ENCODE data around the gene ZSCAN30. TPM values are rescaled to one million over a fixed set of nuclear protein-coding genes. Genes with fewer than 3 reads are reported as not detected.

ZSCAN30 gene
- total and polyA plus RNA-seq, 7 experiments from 2014 or later, result 5.5 to 23.2 (median 16.1) TPM

Other genes with a start within 250 kb of the ZSCAN30 start
- 10 to 100 TPM; 44.7 to 84.4 (median 63.5) TPM for gene MAPRE2, start 248.8 kb downstream of the ZSCAN30 start, total RNA-seq
- 10 to 100 TPM; 82.6 to 84.3 TPM for gene MAPRE2, start 248.8 kb downstream of the ZSCAN30 start, polyA plus RNA-seq
- gene ZNF397, start 49.2 kb downstream of the ZSCAN30 start, total RNA-seq, result 10 to 100 TPM; 12.1 to 59.1 (median 27.6) TPM
- 10 to 100 TPM in 1 of 2 donors, 1 to 10 TPM in 1; 9.0 to 14.0 TPM for gene ZNF397, start 49.2 kb downstream of the ZSCAN30 start, polyA plus RNA-seq
- gene ZNF24, start 54.2 kb upstream of the ZSCAN30 start, total RNA-seq, result 10 to 100 TPM; 55.6 to 98.1 (median 80.8) TPM
- gene ZNF24, start 54.2 kb upstream of the ZSCAN30 start, polyA plus RNA-seq, result 10 to 100 TPM; 67.6 to 80.5 TPM
- gene ZNF396, start 87.1 kb upstream of the ZSCAN30 start, total RNA-seq, result 1 to 10 TPM in 2 of 5 experiments, under 1 TPM in 3; 0.11 to 8.2 (median 0.54) TPM
- gene ZNF396, start 87.1 kb upstream of the ZSCAN30 start, polyA plus RNA-seq, result 1 to 10 TPM; 1.0 to 1.6 TPM
- 10 to 100 TPM; 20.6 to 26.8 (median 25.7) TPM for gene INO80C, start 207.7 kb upstream of the ZSCAN30 start, total RNA-seq
- gene INO80C, start 207.7 kb upstream of the ZSCAN30 start, polyA plus RNA-seq, result 10 to 100 TPM; 20.2 to 26.1 TPM